Smooth muscle cell (in vitro differentiated cells): ENCODE measurements around the gene TDRD7. TPM values are rescaled to one million over a fixed set of nuclear protein-coding genes. Genes with fewer than 3 reads are reported as not detected.

Source experiments
- DNase-seq: peaks from one replicate; lab custom pipeline; 2025; ENCODE audit not compliant: unreplicated experiment; lab: John Stamatoyannopoulos, UW
- H2AFZ ChIP-seq: fragments of 200-600 bp; sonication (generic); 2 replicates; pipeline ENCODE4 v1.6.0; 2016; ENCODE audit warnings: antibody characterized with exemption, low read depth, mild to moderate bottlenecking
- H3F3A ChIP-seq: fragments of 200-600 bp; sonication (generic); 2 replicates; pipeline ENCODE4 v1.6.0; 2017; ENCODE audit warnings: antibody characterized with exemption, low read depth
- H3K27ac ChIP-seq: fragments of 200-600 bp; sonication (generic); 2 replicates; pipeline ENCODE4 v1.5.1; 2016; ENCODE audit warnings: low read depth, mild to moderate bottlenecking
- H3K27me3 ChIP-seq: fragments of 200-600 bp; sonication (generic); 2 replicates; pipeline ENCODE4 v1.6.1; 2016; ENCODE audit warnings: low read depth, mild to moderate bottlenecking
- H3K36me3 ChIP-seq: fragments of 200-600 bp; sonication (generic); 2 replicates; pipeline ENCODE4 v1.5.1; 2016; ENCODE audit warnings: low read depth
- H3K4me1 ChIP-seq: fragments of 200-600 bp; sonication (generic); 2 replicates; pipeline ENCODE4 v1.5.1; 2016; ENCODE audit warnings: low read depth
- H3K4me2 ChIP-seq: fragments of 200-600 bp; sonication (generic); 2 replicates; pipeline ENCODE4 v1.6.0; 2016; ENCODE audit warnings: mild to moderate bottlenecking
- H3K4me3 ChIP-seq: fragments of 200-600 bp; sonication (generic); 2 replicates; pipeline ENCODE4 v1.5.1; 2016; ENCODE audit warnings: mild to moderate bottlenecking
- H3K79me2 ChIP-seq: fragments of 200-600 bp; sonication (generic); 2 replicates; pipeline ENCODE4 v1.6.0; 2016; ENCODE audit warnings: low read depth, mild to moderate bottlenecking
- H3K9ac ChIP-seq: fragments of 200-600 bp; sonication (generic); 2 replicates; pipeline ENCODE4 v1.6.0; 2016; ENCODE audit warnings: low read depth
- H3K9me3 ChIP-seq: fragments of 200-600 bp; sonication (generic); replicated peaks from 2 replicates; pipeline ENCODE4 v1.5.1; 2016; ENCODE audit warnings: low read depth
- H4K20me1 ChIP-seq: fragments of 200-600 bp; sonication (generic); 2 replicates; pipeline ENCODE4 v1.6.0; 2016; ENCODE audit warnings: low read depth
- CTCF ChIP-seq: fragments of 200-600 bp; sonication (generic); IDR thresholded peaks from 2 replicates; pipeline ENCODE4 v1.5.1; 2017; ENCODE audit warnings: borderline replicate concordance, mild to moderate bottlenecking, antibody characterized with exemption; ENCODE audit not compliant: insufficient read depth, poor library complexity, severe bottlenecking
- WGBS: methylation state at CpG from one replicate; pipeline ENCODE4 v1.1.7; 2016; ENCODE audit warnings: low lambda C conversion rate; 5-methylcytosine and 5-hydroxymethylcytosine counted together
- polyA plus RNA-seq: library from polyadenylated mRNA; unstranded; fragments of >200 nt; fragmentation: Nextera tagmentation; extraction: Ambion mirVana; gene quantifications from 2 replicates; pipeline ENCODE4 v1.2.1, GENCODE V29; 2016
- total RNA-seq: library from RNA; depleted of rRNA; stranded (reverse); fragments of >200 nt; gene quantifications from 2 replicates; pipeline ENCODE4 v1.2.3, GENCODE V29; 2014

The TDRD7 gene
- total and polyA plus RNA-seq, 2 experiments from 2014 or later: 1.5 to 3.4 TPM

- 86% methylated on average over 5 of the region's 5 CpGs for WGBS
- TF ChIP-seq CTCF: no peak
Observed at GRCh38 chr9:97388721-97389238, 23.1 kb upstream of the TDRD7 start.

GRCh38 chr9:97389249-97389648 lies 22.6 kb upstream of the TDRD7 start:
- TF ChIP-seq CTCF: no peak
- H3K36me3 ChIP-seq: no peaks in the 10 kb centered on the region
- WGBS: 90% methylated on average over 3 of the region's 3 CpGs
- no peak overlapping the region for H3K4me3 ChIP-seq
- no peaks in the 10 kb centered on the region for H3K9me3 ChIP-seq
- no peak overlapping the region for H3K9ac ChIP-seq
- H3K27me3 ChIP-seq: no peaks in the 10 kb centered on the region
- H3K27ac ChIP-seq: no peak overlapping the region
- DNase-seq: no peak
- H4K20me1 ChIP-seq: no peaks in the 10 kb centered on the region
- H2AFZ ChIP-seq: no peak overlapping the region
- H3K4me2 ChIP-seq: no peak overlapping the region
- H3K79me2 ChIP-seq: no peaks in the 10 kb centered on the region
- H3F3A ChIP-seq: no peaks in the 10 kb centered on the region
- H3K4me1 ChIP-seq: no peaks in the 10 kb centered on the region

More at GRCh38 chr9:97388721-97389238, 23.1 kb upstream of the TDRD7 start:
- Histone ChIP-seq H3K9me3 (no peaks in the 10 kb centered on the region), H3K79me2 (no peaks in the 10 kb centered on the region), H3K4me1 (no peaks in the 10 kb centered on the region), H3K4me2 (no peak overlapping the region), H2AFZ (no peak overlapping the region), H3K27me3 (no peaks in the 10 kb centered on the region), H3K9ac (no peak overlapping the region), H4K20me1 (no peaks in the 10 kb centered on the region), H3K27ac (no peak overlapping the region), H3F3A (no peaks in the 10 kb centered on the region), H3K36me3 (no peaks in the 10 kb centered on the region), H3K4me3 (no peak overlapping the region)
- no peak for DNase-seq

GRCh38 chr9:97390791-97391406 lies 21.0 kb upstream of the TDRD7 start:
- H2AFZ ChIP-seq: no peak overlapping the region
- no peak overlapping the region for H3K4me3 ChIP-seq
- H3K36me3 ChIP-seq: no peaks in the 10 kb centered on the region
- no peak for DNase-seq
- no peak for TF ChIP-seq CTCF
- no peaks in the 10 kb centered on the region for H3F3A ChIP-seq
- no peaks in the 10 kb centered on the region for H4K20me1 ChIP-seq
- WGBS: 87% methylated on average over 10 of the region's 10 CpGs
- H3K27ac ChIP-seq: no peak overlapping the region
- H3K4me2 ChIP-seq: no peak overlapping the region
- H3K27me3 ChIP-seq: no peaks in the 10 kb centered on the region
- H3K4me1 ChIP-seq: peaks cover 6% of the 10 kb centered on the region
- no peak overlapping the region for H3K9ac ChIP-seq
- H3K9me3 ChIP-seq: no peaks in the 10 kb centered on the region
- no peaks in the 10 kb centered on the region for H3K79me2 ChIP-seq

- no peaks in the 10 kb centered on the region for H3K9me3 ChIP-seq
- 85% methylated on average over 3 of the region's 3 CpGs for WGBS
- H3K36me3 ChIP-seq: no peaks in the 10 kb centered on the region
- no peak overlapping the region for H3K9ac ChIP-seq
- H3K4me3 ChIP-seq: no peak overlapping the region
- H3K27ac ChIP-seq: no peak overlapping the region
- H4K20me1 ChIP-seq: no peaks in the 10 kb centered on the region
- no peak for TF ChIP-seq CTCF
- H3K79me2 ChIP-seq: no peaks in the 10 kb centered on the region
- peaks cover 6% of the 10 kb centered on the region for H3K4me1 ChIP-seq
- no peaks in the 10 kb centered on the region for H3F3A ChIP-seq
- no peak overlapping the region for H2AFZ ChIP-seq
- no peak for DNase-seq
- no peaks in the 10 kb centered on the region for H3K27me3 ChIP-seq
- H3K4me2 ChIP-seq: no peak overlapping the region
Observed at GRCh38 chr9:97394881-97395280, 17.0 kb upstream of the TDRD7 start.
